ENCODE measurements around the gene FOXP1.

The FOXP1 gene

DNA sequence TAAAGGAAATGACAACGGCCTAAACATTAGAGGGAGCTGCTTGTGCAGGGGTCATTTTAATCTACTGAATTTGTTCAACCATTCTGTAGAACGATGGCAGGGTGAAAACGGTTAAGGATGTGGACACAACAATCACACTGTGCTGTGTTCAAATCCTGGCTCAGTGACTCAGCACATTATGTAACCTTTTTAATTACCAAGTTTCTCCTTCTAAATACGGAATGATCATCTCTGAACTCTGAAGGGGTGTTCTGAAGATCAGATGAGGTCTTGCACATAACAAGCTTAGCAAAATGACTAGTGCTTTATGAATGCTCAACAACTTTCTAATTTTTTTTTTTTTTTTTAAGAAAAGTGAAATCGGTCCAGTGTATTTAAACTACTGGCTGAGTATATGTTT is 592.8 kb downstream of the FOXP1 start:
- Histone ChIP-seq H3K4me1 (no peaks in the 10 kb centered on the region), H3K9ac (no peak overlapping the region), H3K9me3 (ENCODE audit: control insufficient read depth, low read length) (no peaks in the 10 kb centered on the region), H3K79me2 (peaks cover 3% of the 10 kb centered on the region), H3K4me3 (ENCODE audit: low read depth, low read length) (no peak overlapping the region), H3K27me3 (ENCODE audit: control insufficient read depth, insufficient read depth, low read length) (no peaks in the 10 kb centered on the region), H2AFZ (no peak overlapping the region), H3K27ac (no peak overlapping the region), H3K4me2 (ENCODE audit: low read length) (no peak overlapping the region), H3K36me3 (ENCODE audit: control insufficient read depth, insufficient read depth, low read length) (no peaks in the 10 kb centered on the region)
- TF ChIP-seq, protein P1, sequence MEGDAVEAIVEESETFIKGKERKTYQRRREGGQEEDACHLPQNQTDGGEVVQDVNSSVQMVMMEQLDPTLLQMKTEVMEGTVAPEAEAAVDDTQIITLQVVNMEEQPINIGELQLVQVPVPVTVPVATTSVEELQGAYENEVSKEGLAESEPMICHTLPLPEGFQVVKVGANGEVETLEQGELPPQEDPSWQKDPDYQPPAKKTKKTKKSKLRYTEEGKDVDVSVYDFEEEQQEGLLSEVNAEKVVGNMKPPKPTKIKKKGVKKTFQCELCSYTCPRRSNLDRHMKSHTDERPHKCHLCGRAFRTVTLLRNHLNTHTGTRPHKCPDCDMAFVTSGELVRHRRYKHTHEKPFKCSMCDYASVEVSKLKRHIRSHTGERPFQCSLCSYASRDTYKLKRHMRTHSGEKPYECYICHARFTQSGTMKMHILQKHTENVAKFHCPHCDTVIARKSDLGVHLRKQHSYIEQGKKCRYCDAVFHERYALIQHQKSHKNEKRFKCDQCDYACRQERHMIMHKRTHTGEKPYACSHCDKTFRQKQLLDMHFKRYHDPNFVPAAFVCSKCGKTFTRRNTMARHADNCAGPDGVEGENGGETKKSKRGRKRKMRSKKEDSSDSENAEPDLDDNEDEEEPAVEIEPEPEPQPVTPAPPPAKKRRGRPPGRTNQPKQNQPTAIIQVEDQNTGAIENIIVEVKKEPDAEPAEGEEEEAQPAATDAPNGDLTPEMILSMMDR (IDR thresholded peaks at IDR 0.05) = no peak

DNA sequence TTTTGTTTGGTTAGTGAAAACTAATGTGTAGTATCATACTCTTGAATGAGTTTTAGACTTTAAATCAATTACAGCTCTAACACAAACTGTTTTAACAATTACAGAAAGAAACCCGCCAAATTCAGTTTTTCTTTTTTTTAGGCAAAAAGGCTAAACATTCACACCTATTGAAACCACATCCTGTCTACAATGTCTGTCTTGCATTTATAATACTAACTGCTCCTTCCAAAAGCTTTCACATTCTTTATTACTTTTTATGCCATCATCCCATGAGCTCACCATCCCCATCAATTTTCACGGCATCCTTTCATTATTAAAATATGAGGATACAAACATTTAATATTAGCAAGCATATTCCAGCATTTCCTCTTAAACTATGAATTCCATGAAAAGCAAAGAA is 593.3 kb downstream of the FOXP1 start:
- Histone ChIP-seq H3K36me3 (ENCODE audit: control insufficient read depth, insufficient read depth, low read length) (no peaks in the 10 kb centered on the region), H3K27me3 (ENCODE audit: control insufficient read depth, insufficient read depth, low read length) (no peaks in the 10 kb centered on the region), H2AFZ (no peak overlapping the region), H3K4me1 (no peaks in the 10 kb centered on the region), H3K79me2 (peaks cover 3% of the 10 kb centered on the region), H3K4me2 (ENCODE audit: low read length) (no peak overlapping the region), H3K27ac (no peak overlapping the region), H3K4me3 (ENCODE audit: low read depth, low read length) (no peak overlapping the region), H3K9ac (no peak overlapping the region), H3K9me3 (ENCODE audit: control insufficient read depth, low read length) (no peaks in the 10 kb centered on the region)
- TF ChIP-seq, protein P1 (IDR thresholded peaks at IDR 0.05) = no peak

DNA sequence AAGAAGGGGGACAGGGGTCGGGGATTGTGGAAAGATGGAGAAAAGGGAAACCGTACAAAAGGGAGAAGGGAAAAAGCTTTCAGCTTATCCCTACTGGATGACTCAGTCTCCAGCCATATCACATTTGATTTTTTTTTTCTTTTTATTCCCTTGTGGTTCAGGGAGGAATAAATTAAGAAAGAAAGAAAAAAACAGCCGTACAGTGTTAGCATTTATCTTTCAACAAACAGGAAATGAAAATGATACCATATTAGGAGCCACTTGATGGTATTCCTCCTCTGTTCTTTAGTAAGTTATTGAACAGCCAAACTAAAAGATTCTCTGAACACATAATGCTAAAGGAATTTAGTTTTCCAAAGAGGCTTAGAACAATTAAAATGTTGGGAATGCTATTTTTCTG is 594.4 kb downstream of the FOXP1 start:
- H2AFZ ChIP-seq = no peak overlapping the region
- peaks cover under 1% of the 10 kb centered on the region for H3K79me2 ChIP-seq

DNA sequence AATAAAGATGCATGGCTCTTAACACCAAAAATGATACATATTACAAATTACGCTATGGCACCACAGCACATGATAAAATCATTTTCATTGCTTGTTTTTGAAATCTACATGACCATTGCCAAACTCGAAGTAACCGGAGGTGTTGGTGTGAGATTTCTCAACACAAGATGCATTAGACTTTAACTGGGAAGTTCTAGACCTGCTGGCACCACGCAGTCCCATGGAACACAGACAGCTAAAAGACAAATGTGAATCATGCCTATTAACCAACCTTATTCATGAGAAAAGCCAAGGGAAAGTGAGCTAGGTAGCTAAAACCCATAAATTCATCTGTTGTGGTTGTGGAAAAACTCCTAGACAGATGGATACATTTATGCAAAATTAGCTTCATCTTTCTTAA is 595.4 kb downstream of the FOXP1 start:
- Histone ChIP-seq H2AFZ (no peak overlapping the region), H3K36me3 (ENCODE audit: control insufficient read depth, insufficient read depth, low read length) (no peaks in the 10 kb centered on the region), H3K4me3 (ENCODE audit: low read depth, low read length) (no peak overlapping the region), H3K27ac (no peak overlapping the region), H3K4me2 (ENCODE audit: low read length) (no peak overlapping the region), H3K27me3 (ENCODE audit: control insufficient read depth, insufficient read depth, low read length) (no peaks in the 10 kb centered on the region), H3K9ac (no peak overlapping the region), H3K79me2 (no peaks in the 10 kb centered on the region), H3K9me3 (ENCODE audit: control insufficient read depth, low read length) (no peaks in the 10 kb centered on the region), H3K4me1 (peaks cover under 1% of the 10 kb centered on the region)
- TF ChIP-seq, protein P1 (IDR thresholded peaks at IDR 0.05) = no peak

More for the DNA sequence above, 594.4 kb downstream of the FOXP1 start:
- H3K27ac ChIP-seq = no peak overlapping the region
- H3K9ac ChIP-seq = no peak overlapping the region
- no peaks in the 10 kb centered on the region for H3K9me3 ChIP-seq (ENCODE audit: control insufficient read depth, low read length)
- no peaks in the 10 kb centered on the region for H3K4me1 ChIP-seq
- no peak overlapping the region for H3K4me3 ChIP-seq (ENCODE audit: low read depth, low read length)
- TF ChIP-seq, protein P1 (IDR thresholded peaks at IDR 0.05) = no peak
- no peaks in the 10 kb centered on the region for H3K36me3 ChIP-seq (ENCODE audit: control insufficient read depth, insufficient read depth, low read length)
- no peaks in the 10 kb centered on the region for H3K27me3 ChIP-seq (ENCODE audit: control insufficient read depth, insufficient read depth, low read length)
- H3K4me2 ChIP-seq (ENCODE audit: low read length) = no peak overlapping the region

DNA sequence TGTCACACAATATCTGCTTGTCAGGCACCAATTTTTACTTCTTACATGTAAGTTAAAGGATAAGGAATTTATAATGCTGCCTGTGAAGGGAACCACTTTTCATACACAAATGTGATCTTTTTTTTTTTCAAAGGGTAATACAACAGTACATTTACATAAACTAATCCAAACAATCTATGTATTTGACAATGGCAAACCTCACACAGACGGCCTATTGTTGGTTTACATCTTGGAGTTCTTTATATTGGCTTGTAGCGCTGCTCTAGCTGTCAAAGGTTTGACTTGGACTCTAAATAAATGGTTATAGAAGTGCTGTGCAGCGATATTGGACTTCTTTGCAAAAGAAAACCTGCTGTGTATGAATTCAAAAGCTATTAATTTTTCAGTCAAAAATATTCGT is 598.0 kb downstream of the FOXP1 start:
- Histone ChIP-seq H3K4me1 (peaks cover 6% of the 10 kb centered on the region), H3K9me3 (ENCODE audit: control insufficient read depth, low read length) (no peaks in the 10 kb centered on the region), H3K4me3 (ENCODE audit: low read depth, low read length) (no peak overlapping the region), H3K27me3 (ENCODE audit: control insufficient read depth, insufficient read depth, low read length) (no peaks in the 10 kb centered on the region), H3K4me2 (ENCODE audit: low read length) (no peak overlapping the region), H3K27ac (no peak overlapping the region), H3K79me2 (no peaks in the 10 kb centered on the region), H2AFZ (no peak overlapping the region), H3K9ac (no peak overlapping the region), H3K36me3 (ENCODE audit: control insufficient read depth, insufficient read depth, low read length) (no peaks in the 10 kb centered on the region)
- TF ChIP-seq, protein P1 (IDR thresholded peaks at IDR 0.05) = no peak

Data from parathyroid adenoma (tissue), 2 donors.